H1 (cell line): ENCODE results near the gene IGSF11. TPM values are rescaled to one million over a fixed set of nuclear protein-coding genes. Genes with fewer than 3 reads are reported as not detected.

ENCODE experiments used
- CTCF ChIA-PET: fragments of 300-600 bp; sonication (Branson Sonifier 250); formaldehyde crosslinking; loops from one replicate; lab custom pipeline; 2021; ENCODE audit not compliant: partially characterized antibody; lab: Charles Lee
- POLR2A ChIA-PET: fragments of 300-600 bp; sonication (Branson Sonifier 250); formaldehyde crosslinking; loops from one replicate; lab custom pipeline; 2021; ENCODE audit warnings: inconsistent platforms; ENCODE audit not compliant: partially characterized antibody; lab: Charles Lee
- DNase-seq, 2 experiments: peaks; one replicate each; pipeline versions ENCODE4 v3.0.0 to v3.0.0-alpha.2; 2010 to 2022; ENCODE audit warnings: low spot score in 2 of 2, low read depth in 1 of 2, mixed read lengths in 1 of 2
- FAIRE-seq: peaks from 2 replicates; lab custom pipeline; 2011; peaks lifted over from hg19 to GRCh38; lab: Jason Lieb, UNC
- H2AFZ ChIP-seq: 2 replicates; pipeline ENCODE4 v1.8.1; 2012; ENCODE audit warnings: low read length, inconsistent platforms
- H2AK5ac ChIP-seq: 2 replicates; pipeline ENCODE4 v1.6.1; 2013; ENCODE audit warnings: low read depth, low read length
- H2BK120ac ChIP-seq: replicated peaks from 2 replicates; pipeline ENCODE3; 2013; ENCODE audit warnings: low read depth, low read length, inconsistent platforms
- H2BK12ac ChIP-seq: 2 replicates; pipeline ENCODE4 v1.6.1; 2013; ENCODE audit warnings: low read depth, low read length
- H2BK15ac ChIP-seq: 2 replicates; pipeline ENCODE4 v1.6.1; 2013; ENCODE audit warnings: low read length
- H2BK20ac ChIP-seq: 2 replicates; pipeline ENCODE4 v1.6.1; 2013; ENCODE audit warnings: low read length
- H2BK5ac ChIP-seq: 2 replicates; pipeline ENCODE4 v1.6.1; 2013; ENCODE audit warnings: low read depth, low read length
- H3K14ac ChIP-seq: 2 replicates; pipeline ENCODE4 v1.6.1; 2013; ENCODE audit warnings: inconsistent platforms; ENCODE audit not compliant: insufficient read length
- H3K18ac ChIP-seq: 2 replicates; pipeline ENCODE4 v1.6.1; 2013; ENCODE audit warnings: low read length; ENCODE audit errors: extremely low read depth
- H3K23ac ChIP-seq: 2 replicates; pipeline ENCODE4 v1.6.1; 2013; ENCODE audit warnings: inconsistent platforms; ENCODE audit not compliant: insufficient read length
- H3K23me2 ChIP-seq: 2 replicates; pipeline ENCODE4 v1.6.1; 2013; ENCODE audit warnings: low read depth, low read length
- H3K27ac ChIP-seq: 2 replicates; pipeline ENCODE4 v1.6.1; 2011; ENCODE audit warnings: low read depth, low read length, inconsistent platforms
- H3K27me3 ChIP-seq, 4 experiments: replicated peaks in 1 of 4; 1 replicate in 1 of 4; 2 replicates in 3 of 4; pipeline versions ENCODE4 v1.6.1 to v1.8.1; 2011 to 2013; ENCODE audit warnings: low read length in 3 of 4, mild to moderate bottlenecking in 3 of 4, inconsistent platforms in 2 of 4, mixed read lengths in 2 of 4, moderate library complexity in 1 of 4; ENCODE audit not compliant: control insufficient read depth in 3 of 4, insufficient read depth in 3 of 4; ENCODE audit errors: extremely low read depth in 1 of 4
- H3K36me3 ChIP-seq, 4 experiments: 2 replicates each; pipeline versions ENCODE4 v1.6.1 to v1.8.1; 2011 to 2013; ENCODE audit warnings: mild to moderate bottlenecking in 4 of 4, low read length in 3 of 4, moderate library complexity in 2 of 4, control low read depth in 1 of 4, inconsistent platforms in 1 of 4; ENCODE audit not compliant: insufficient read depth in 4 of 4, control insufficient read depth in 2 of 4
- H3K4ac ChIP-seq: replicated peaks from 2 replicates; pipeline ENCODE3; 2013; ENCODE audit warnings: low read length, low read depth, mixed read lengths, inconsistent platforms; ENCODE audit not compliant: insufficient read length
- H3K4me1 ChIP-seq, 4 experiments: replicated peaks in 1 of 4; 1 replicate in 1 of 4; 2 replicates in 3 of 4; pipeline versions ENCODE4 v1.6.1 to v1.8.1; 2011 to 2013; ENCODE audit warnings: low read length in 3 of 4, inconsistent platforms in 2 of 4, mixed read lengths in 1 of 4; ENCODE audit not compliant: insufficient read depth in 4 of 4, control insufficient read depth in 3 of 4
- H3K4me2 ChIP-seq, 2 experiments: 2 replicates each; pipeline versions ENCODE4 v1.6.1 to v1.8.1; 2011 to 2013; ENCODE audit warnings: low read depth in 2 of 2, low read length in 2 of 2, control low read depth in 1 of 2, inconsistent platforms in 1 of 2, mild to moderate bottlenecking in 1 of 2; ENCODE audit not compliant: insufficient read depth in 1 of 2
- H3K4me3 ChIP-seq, 4 experiments: fragments of 200-600, 300-600 bp in 1 of 4; sonication (generic), shearing (Covaris generic), sonication (Bioruptor Twin) in 1 of 4; 2 replicates each; pipeline versions ENCODE4 v1.5.1 to v1.8.1; 2011 to 2016; ENCODE audit warnings: low read length in 4 of 4, low read depth in 3 of 4, control low read depth in 2 of 4, inconsistent platforms in 2 of 4, mild to moderate bottlenecking in 2 of 4, mixed read lengths in 1 of 4, moderate library complexity in 1 of 4; ENCODE audit not compliant: insufficient read depth in 2 of 4; ENCODE audit errors: extremely low read depth in 1 of 4
- H3K56ac ChIP-seq: replicated peaks from 2 replicates; pipeline ENCODE3; 2013; ENCODE audit warnings: low read depth, mild to moderate bottlenecking, mixed read lengths, low read length, inconsistent platforms; ENCODE audit not compliant: insufficient read length
- H3K79me1 ChIP-seq: 2 replicates; pipeline ENCODE4 v1.6.1; 2013; ENCODE audit warnings: low read depth, low read length, control low read depth
- H3K79me2 ChIP-seq, 2 experiments: 2 replicates each; pipeline versions ENCODE4 v1.6.1 to v1.8.1; 2012 to 2013; ENCODE audit warnings: low read length in 2 of 2, mild to moderate bottlenecking in 2 of 2, inconsistent platforms in 1 of 2; ENCODE audit not compliant: insufficient read depth in 2 of 2, control insufficient read depth in 1 of 2
- H3K9ac ChIP-seq, 4 experiments: replicated peaks in 1 of 4; 1 replicate in 1 of 4; 2 replicates in 3 of 4; pipeline versions ENCODE4 v1.6.1 to v1.8.1; 2011 to 2013; ENCODE audit warnings: low read depth in 3 of 4, low read length in 3 of 4, control low read depth in 2 of 4, mild to moderate bottlenecking in 2 of 4, moderate library complexity in 2 of 4, inconsistent platforms in 1 of 4; ENCODE audit errors: extremely low read depth in 1 of 4
- H3K9me3 ChIP-seq, 2 experiments: 2 replicates each; pipeline versions ENCODE4 v1.6.1 to v1.8.1; 2012 to 2013; ENCODE audit warnings: mild to moderate bottlenecking in 2 of 2, moderate library complexity in 2 of 2, control low read depth in 1 of 2, inconsistent platforms in 1 of 2, low read depth in 1 of 2, low read length in 1 of 2, mixed read lengths in 1 of 2; ENCODE audit not compliant: insufficient read depth in 2 of 2
- H4K20me1 ChIP-seq, 2 experiments: replicated peaks in 1 of 2; 2 replicates each; pipeline versions ENCODE3 to v1.8.1; 2011 to 2013; ENCODE audit warnings: inconsistent platforms in 2 of 2, low read length in 2 of 2, mild to moderate bottlenecking in 1 of 2; ENCODE audit not compliant: insufficient read depth in 2 of 2, control insufficient read depth in 1 of 2
- H4K5ac ChIP-seq: 2 replicates; pipeline ENCODE4 v1.6.1; 2013; ENCODE audit warnings: low read length, low read depth, mixed read lengths, inconsistent platforms; ENCODE audit not compliant: insufficient read length
- H4K8ac ChIP-seq: 2 replicates; pipeline ENCODE4 v1.8.0; 2013; ENCODE audit warnings: mild to moderate bottlenecking, moderate library complexity, low read length, inconsistent platforms; ENCODE audit not compliant: insufficient read depth; ENCODE audit errors: extremely low read depth
- H4K91ac ChIP-seq: replicated peaks from 2 replicates; pipeline ENCODE3; 2013; ENCODE audit warnings: low read length, mixed read lengths, inconsistent platforms; ENCODE audit not compliant: insufficient read length
- EGR1 ChIP-seq: IDR thresholded peaks from 2 replicates; pipeline ENCODE4 v1.6.1; 2011; ENCODE audit warnings: low read depth, low read length, borderline replicate concordance
- EZH2 ChIP-seq: fragments of 200-600 bp; sonication (generic); IDR thresholded peaks from 2 replicates; pipeline ENCODE4 v1.7.1; 2012; ENCODE audit warnings: low read depth, mild to moderate bottlenecking, moderate library complexity, low read length, inconsistent platforms; ENCODE audit not compliant: severe bottlenecking
- FOSL1 ChIP-seq: IDR thresholded peaks from 2 replicates; pipeline ENCODE4 v1.6.1; 2011; ENCODE audit warnings: mild to moderate bottlenecking, low read depth, low read length, moderate library complexity; ENCODE audit not compliant: insufficient read depth
- GTF2F1 ChIP-seq: IDR thresholded peaks from 2 replicates; pipeline ENCODE4 v1.6.1; 2012; ENCODE audit warnings: low read depth, low read length, improper control_type of control experiment, borderline replicate concordance
- HDAC2 ChIP-seq, 2 experiments: fragments of 300-600 bp in 1 of 2; sonication (generic) in 1 of 2; IDR thresholded peaks; 2 replicates each; pipeline ENCODE4 v1.6.1; 2011 to 2012; ENCODE audit warnings: low read depth in 2 of 2, low read length in 2 of 2, mild to moderate bottlenecking in 2 of 2, moderate library complexity in 2 of 2, borderline replicate concordance in 1 of 2, inconsistent platforms in 1 of 2
- JUND ChIP-seq: IDR thresholded peaks from 2 replicates; pipeline ENCODE4 v1.6.1; 2011; ENCODE audit warnings: mild to moderate bottlenecking, improper control_type of control experiment, low read length
- RFX5 ChIP-seq: IDR thresholded peaks from 2 replicates; pipeline ENCODE4 v1.6.1; 2011; ENCODE audit warnings: low read depth, low read length, improper control_type of control experiment, borderline replicate concordance
- SUZ12 ChIP-seq: fragments of 200-600 bp; sonication (generic); IDR thresholded peaks from 2 replicates; pipeline ENCODE4 v1.6.1; 2012; ENCODE audit warnings: mild to moderate bottlenecking, inconsistent platforms, low read length, moderate library complexity, mixed read lengths
- TBP ChIP-seq: IDR thresholded peaks from 2 replicates; pipeline ENCODE4 v1.6.1; 2011; ENCODE audit warnings: low read depth, low read length, improper control_type of control experiment
- TCF12 ChIP-seq: IDR thresholded peaks from 2 replicates; pipeline ENCODE4 v1.6.1; 2011; ENCODE audit warnings: low read depth, mild to moderate bottlenecking, low read length
- TEAD4 ChIP-seq: IDR thresholded peaks from 2 replicates; pipeline ENCODE4 v1.6.1; 2012; ENCODE audit warnings: low read depth, low read length, inconsistent platforms, mixed read lengths
- WGBS, 2 experiments: shearing (Covaris generic) in 1 of 2; methylation state at CpG; one replicate each; pipeline versions ENCODE4 v1.1.6 to v1.1.7; 2013 to 2015; ENCODE audit warnings: low lambda C conversion rate in 2 of 2, mixed read lengths in 2 of 2, inconsistent platforms in 1 of 2, low coverage in 1 of 2, missing lambda C conversion rate in 1 of 2; ENCODE audit not compliant: insufficient replicate concordance in 2 of 2, insufficient coverage in 1 of 2, insufficient read length in 1 of 2; ENCODE audit errors: extremely low coverage in 1 of 2, missing lambda C conversion rate in 1 of 2; 5-methylcytosine and 5-hydroxymethylcytosine counted together
- polyA plus RNA-seq, 7 experiments: library from polyadenylated mRNA; depleted of rRNA in 3 of 7; stranded (reverse) in 5 of 7; unstranded in 2 of 7; fragments of >200 nt in 5 of 7; fragments of 200-250 nt in 2 of 7; gene quantifications; 1 replicate in 5 of 7; 2 replicates in 1 of 7; 4 replicates in 1 of 7; pipeline versions ENCODE4 v1.2.1 to v1.2.3, GENCODE V29; 2011 to 2013; ENCODE audit warnings: missing spikeins in 2 of 7, mixed read lengths in 2 of 7
- total RNA-seq: library from RNA; stranded (reverse); fragmentation: NEBNext Ultra II Directional; extraction: Animal tissue kit (Norgen Biotek cat#: 25700); gene quantifications from 2 replicates; pipeline ENCODE4 v1.2.1, GENCODE V29; 2021
- TF ChIP-seq, protein P1 (sequence below): IDR thresholded peaks from 2 replicates; pipeline ENCODE4 v1.6.1; 2012; ENCODE audit warnings: low read length, inconsistent platforms

IGSF11 gene
- total and polyA plus RNA-seq, 2 of the 8 experiments (the other 6 are each of a cell fraction or from before 2014, with no cell fraction given), result 1.1 to 4.1 TPM

DNA sequence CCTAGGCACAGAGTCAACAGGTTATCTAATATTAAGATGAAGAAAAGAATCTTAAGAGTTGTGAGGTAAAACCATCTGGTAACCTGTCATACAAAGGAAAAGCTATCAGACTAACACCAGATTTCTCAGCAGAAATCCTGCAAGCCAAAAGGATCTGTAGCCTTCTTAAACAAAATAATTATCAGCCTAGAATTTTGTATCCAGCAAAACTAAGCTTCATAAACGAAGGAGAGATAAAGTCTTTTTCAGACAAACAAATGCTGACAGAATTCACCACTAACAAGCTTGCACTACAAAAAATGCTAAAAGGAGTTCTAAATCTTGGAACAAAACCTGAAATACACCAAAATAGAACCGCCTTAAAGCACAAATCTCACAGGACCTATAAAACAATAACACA is 9.9 kb upstream of the IGSF11 start:
- H2BK12ac ChIP-seq, result no peak overlapping the region
- H2BK120ac ChIP-seq, result no peak overlapping the region
- no peak for FAIRE-seq
- CTCF ChIA-PET, result interaction anchor here (2.8 kb wide), 1 partner anchor 162 kb away, joined by 15 read pairs; no protein-coding TSS in a partner anchor
- H3K79me2 ChIP-seq, result no peaks in the 10 kb centered on the region
- no peak overlapping the region for H3K4me3 ChIP-seq
- no peaks in the 10 kb centered on the region for H3K27me3 ChIP-seq
- H4K5ac ChIP-seq, result no peak overlapping the region
- H2AFZ ChIP-seq, result no peak overlapping the region
- H3K18ac ChIP-seq, result no peak overlapping the region
- H2BK5ac ChIP-seq, result no peak overlapping the region
- no peak overlapping the region for H2BK20ac ChIP-seq
- H4K91ac ChIP-seq, result no peak overlapping the region
- 93% methylated on average over 2 of the region's 2 CpGs; no CpG with 5 or more reads in 1 of the 2 experiments for WGBS, 2 experiments
- no peaks in the 10 kb centered on the region for H3K79me1 ChIP-seq
- H3K14ac ChIP-seq, result no peak overlapping the region
- H3K27ac ChIP-seq, result no peak overlapping the region
- POLR2A ChIA-PET, result interaction anchor here (0.6 to 1.1 kb wide), 2 partner anchors 8 to 20 kb away, joined by 3 read pairs; no protein-coding TSS in a partner anchor
- H3K4me1 ChIP-seq, result no peaks in the 10 kb centered on the region
- no peaks in the 10 kb centered on the region for H4K20me1 ChIP-seq
- no peak overlapping the region for H4K8ac ChIP-seq
- no peaks in the 10 kb centered on the region; a peak in 1 of 8 replicates for H3K36me3 ChIP-seq
- no peaks in the 10 kb centered on the region for H3K23me2 ChIP-seq
- H3K23ac ChIP-seq, result no peak overlapping the region
- H3K56ac ChIP-seq, result no peak overlapping the region
- no peak overlapping the region for H3K4ac ChIP-seq
- no peak overlapping the region for H2BK15ac ChIP-seq
- no peak for DNase-seq
- no peak overlapping the region for H2AK5ac ChIP-seq
- H3K4me2 ChIP-seq, result no peak overlapping the region
- H3K9me3 ChIP-seq, result no peaks in the 10 kb centered on the region
- H3K9ac ChIP-seq, result no peak overlapping the region
- TF ChIP-seq EGR1 (no peak), TEAD4 (no peak), GTF2F1 (no peak), HDAC2 (IDR thresholded peaks at IDR 0.05; ENCODE audit: borderline replicate concordance in 1 of 2, low read depth in 2 of 2, low read length in 2 of 2) (no peak), FOSL1 (no peak), EZH2 (no peak), TCF12 (no peak), RFX5 (no peak), SUZ12 (no peak), JUND (no peak), TBP (no peak)
- TF ChIP-seq, protein P1, sequence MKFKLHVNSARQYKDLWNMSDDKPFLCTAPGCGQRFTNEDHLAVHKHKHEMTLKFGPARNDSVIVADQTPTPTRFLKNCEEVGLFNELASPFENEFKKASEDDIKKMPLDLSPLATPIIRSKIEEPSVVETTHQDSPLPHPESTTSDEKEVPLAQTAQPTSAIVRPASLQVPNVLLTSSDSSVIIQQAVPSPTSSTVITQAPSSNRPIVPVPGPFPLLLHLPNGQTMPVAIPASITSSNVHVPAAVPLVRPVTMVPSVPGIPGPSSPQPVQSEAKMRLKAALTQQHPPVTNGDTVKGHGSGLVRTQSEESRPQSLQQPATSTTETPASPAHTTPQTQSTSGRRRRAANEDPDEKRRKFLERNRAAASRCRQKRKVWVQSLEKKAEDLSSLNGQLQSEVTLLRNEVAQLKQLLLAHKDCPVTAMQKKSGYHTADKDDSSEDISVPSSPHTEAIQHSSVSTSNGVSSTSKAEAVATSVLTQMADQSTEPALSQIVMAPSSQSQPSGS, result no peak
